HUES6 (cell line): Measurements from ENCODE around the gene FOXP1.

Experiments used
- H3K27ac ChIP-seq: 2 replicates; pipeline ENCODE4 v1.7.0; 2013; ENCODE audit warnings: low read depth, mild to moderate bottlenecking, low read length, inconsistent platforms
- H3K27me3 ChIP-seq: 2 replicates; pipeline ENCODE4 v1.6.1; 2013; ENCODE audit warnings: low read length; ENCODE audit not compliant: control insufficient read depth, insufficient read depth
- H3K36me3 ChIP-seq: 2 replicates; pipeline ENCODE4 v1.6.1; 2013; ENCODE audit warnings: low read length; ENCODE audit not compliant: control insufficient read depth, insufficient read depth
- H3K4me1 ChIP-seq: 2 replicates; pipeline ENCODE4 v1.6.1; 2013; ENCODE audit warnings: low read length; ENCODE audit not compliant: control insufficient read depth, insufficient read depth
- H3K4me3 ChIP-seq: 2 replicates; pipeline ENCODE4 v1.5.1; 2013; ENCODE audit warnings: low read depth, low read length
- H3K9ac ChIP-seq: one replicate; pipeline ENCODE4 v1.6.1; 2013; ENCODE audit warnings: mild to moderate bottlenecking, low read length
- H3K9me3 ChIP-seq: 2 replicates; pipeline ENCODE4 v1.6.1; 2013; ENCODE audit warnings: low read depth, low read length; ENCODE audit not compliant: control insufficient read depth, insufficient read depth

The FOXP1 gene

GRCh38 chr3:71138410-71138809 is 445.1 kb downstream of the FOXP1 start:
- no peaks in the 10 kb centered on the region for H3K27me3 ChIP-seq
- H3K36me3 ChIP-seq, result no peaks in the 10 kb centered on the region
- H3K9ac ChIP-seq, result no peak overlapping the region
- no peak overlapping the region for H3K4me3 ChIP-seq
- no peaks in the 10 kb centered on the region for H3K9me3 ChIP-seq
- peaks cover 42% of the 10 kb centered on the region for H3K4me1 ChIP-seq
- H3K27ac ChIP-seq, result no peak overlapping the region

GRCh38 chr3:71136276-71136675 is 447.3 kb downstream of the FOXP1 start:
- H3K27me3 ChIP-seq, result no peaks in the 10 kb centered on the region
- no peak overlapping the region for H3K9ac ChIP-seq
- no peaks in the 10 kb centered on the region for H3K9me3 ChIP-seq
- H3K27ac ChIP-seq, result no peak overlapping the region
- no peak overlapping the region for H3K4me3 ChIP-seq
- H3K4me1 ChIP-seq, result peaks cover 56% of the 10 kb centered on the region
- H3K36me3 ChIP-seq, result no peaks in the 10 kb centered on the region

DNA sequence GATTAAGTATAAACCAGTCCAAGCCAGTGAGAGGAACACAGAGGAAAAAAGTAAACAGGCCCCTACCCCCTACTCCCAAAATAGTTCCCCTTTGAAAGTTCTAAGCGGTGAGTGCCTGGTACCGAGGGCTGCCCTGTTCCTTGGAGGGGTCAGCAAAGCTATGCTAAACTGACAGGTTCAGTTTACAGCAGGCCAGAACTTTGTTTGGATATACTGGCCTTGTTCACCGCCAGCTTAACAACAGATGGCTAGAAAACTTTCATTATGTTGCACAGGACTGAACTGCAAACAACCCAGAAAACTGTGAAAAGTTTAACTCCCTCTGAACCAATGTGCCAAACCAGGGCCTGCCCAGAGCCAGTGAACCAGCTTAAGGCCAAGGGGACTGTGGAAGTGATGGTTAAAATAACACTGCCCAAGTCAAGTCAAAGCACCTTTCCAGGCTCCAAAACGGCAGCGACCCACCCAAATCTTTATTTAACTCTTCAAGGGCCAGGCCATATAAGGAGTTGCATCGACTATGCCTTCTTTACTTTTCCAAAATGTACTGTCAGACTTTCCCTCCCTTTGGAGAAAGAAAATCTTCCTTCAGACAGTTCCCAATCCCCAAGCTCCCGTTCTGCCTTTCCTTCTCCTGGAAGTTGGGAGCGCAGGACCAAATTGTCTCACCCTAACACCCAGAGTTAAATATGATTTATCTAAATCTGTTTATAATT is 448.0 kb downstream of the FOXP1 start:
- Histone ChIP-seq H3K4me3 (no peak overlapping the region), H3K9ac (no peak overlapping the region), H3K9me3 (no peaks in the 10 kb centered on the region), H3K36me3 (no peaks in the 10 kb centered on the region), H3K4me1 (peaks cover 64% of the 10 kb centered on the region), H3K27ac (0 out of 2 replicates have a peak overlapping the region, but pooled peaks have one; percentile 3), H3K27me3 (no peaks in the 10 kb centered on the region)

DNA sequence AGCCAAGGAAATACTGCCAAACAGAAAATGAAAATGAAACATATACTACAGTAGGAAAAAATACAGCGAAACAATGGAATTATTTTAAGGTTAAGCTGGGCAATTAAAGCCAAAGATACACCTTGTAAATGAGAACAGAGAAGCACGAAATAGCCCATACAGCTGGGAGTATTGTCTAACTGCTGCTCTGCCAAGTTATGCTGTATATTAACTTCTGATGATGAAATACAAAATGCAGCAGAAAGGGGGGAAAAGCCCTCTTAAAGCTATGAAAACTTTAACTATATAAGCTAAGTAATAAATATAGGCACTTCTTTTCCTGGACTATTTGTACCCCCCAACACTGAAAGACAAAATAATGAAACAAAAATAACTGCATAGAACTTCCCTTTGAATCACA is 449.0 kb downstream of the FOXP1 start:
- no peak overlapping the region for H3K27ac ChIP-seq

DNA sequence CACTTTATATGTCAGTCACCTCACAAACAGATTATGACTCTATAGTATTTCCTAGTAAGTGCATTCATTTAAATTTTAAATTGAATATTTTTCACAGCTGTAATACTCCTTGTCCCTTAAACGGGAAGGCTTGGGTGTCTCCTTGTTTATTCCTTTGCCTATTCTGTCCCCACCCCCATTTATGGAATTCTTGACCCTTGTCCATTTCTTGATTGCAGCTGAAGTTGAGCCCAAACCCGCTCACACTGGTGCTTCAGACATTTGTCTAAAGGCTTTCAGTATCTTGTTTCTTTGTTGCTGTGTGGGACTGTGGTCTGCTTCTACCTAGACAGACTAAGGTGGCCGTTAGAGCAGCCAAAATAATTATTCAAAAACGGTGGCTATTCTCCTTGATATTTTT is 449.7 kb downstream of the FOXP1 start:
- H3K9ac ChIP-seq, result no peak overlapping the region
- peaks cover 80% of the 10 kb centered on the region for H3K4me1 ChIP-seq
- H3K4me3 ChIP-seq, result no peak overlapping the region
- H3K27ac ChIP-seq, result no peak overlapping the region
- H3K27me3 ChIP-seq, result no peaks in the 10 kb centered on the region
- H3K9me3 ChIP-seq, result no peaks in the 10 kb centered on the region
- H3K36me3 ChIP-seq, result no peaks in the 10 kb centered on the region

More for the DNA sequence above, 449.0 kb downstream of the FOXP1 start:
- Histone ChIP-seq H3K4me3 (no peak overlapping the region), H3K36me3 (no peaks in the 10 kb centered on the region), H3K9me3 (no peaks in the 10 kb centered on the region), H3K4me1 (peaks cover 74% of the 10 kb centered on the region), H3K27me3 (no peaks in the 10 kb centered on the region), H3K9ac (no peak overlapping the region)

GRCh38 chr3:71132995-71133730 is 450.4 kb downstream of the FOXP1 start:
- Histone ChIP-seq H3K9ac (no peak overlapping the region), H3K4me3 (no peak overlapping the region), H3K36me3 (no peaks in the 10 kb centered on the region), H3K27me3 (no peaks in the 10 kb centered on the region), H3K27ac (no peak overlapping the region), H3K9me3 (no peaks in the 10 kb centered on the region), H3K4me1 (peaks cover 87% of the 10 kb centered on the region)

DNA sequence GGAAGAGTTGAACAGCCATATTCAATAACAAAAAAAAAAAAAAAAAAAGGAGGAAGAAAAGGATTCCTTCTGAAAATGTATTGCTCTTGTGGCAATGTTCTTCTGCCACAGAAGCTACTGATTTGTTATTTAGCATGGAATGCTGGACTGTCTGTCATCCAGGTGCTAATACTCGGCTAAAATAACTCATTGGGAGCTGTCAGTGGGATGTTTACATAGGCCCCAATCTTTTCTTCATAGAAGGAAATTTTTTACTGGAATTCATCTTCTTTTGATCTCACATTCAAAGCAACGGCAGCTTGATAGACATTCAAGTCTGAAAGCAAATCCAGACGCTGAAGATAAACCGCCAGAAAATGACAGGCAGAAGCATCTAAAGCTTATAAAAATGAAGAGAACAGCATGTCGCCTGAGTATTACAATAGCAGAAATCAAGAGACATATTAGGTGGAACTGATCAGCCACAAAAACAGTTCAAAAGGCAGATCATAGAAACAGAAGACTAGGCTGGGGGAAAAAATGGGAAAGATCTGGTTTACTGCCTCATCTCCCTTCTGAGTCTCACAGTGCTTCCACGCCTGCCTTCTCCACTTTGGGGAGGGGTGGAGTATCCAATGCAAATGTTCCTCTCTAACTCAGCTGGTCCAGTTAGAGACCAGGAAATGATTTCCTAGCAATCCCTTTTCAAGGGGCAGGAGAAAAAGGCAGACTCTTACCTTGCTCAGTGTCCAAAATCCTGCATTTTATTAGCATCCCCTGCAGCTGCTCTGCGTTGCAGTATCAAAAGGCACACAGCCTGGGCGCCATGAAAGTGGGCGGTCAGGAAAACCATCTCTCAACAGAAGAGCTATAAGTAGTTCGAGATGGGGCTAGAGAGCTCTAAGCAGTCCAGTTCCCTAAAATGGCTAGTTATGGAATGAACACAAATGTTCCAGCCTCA is 451.9 kb downstream of the FOXP1 start:
- H3K27me3 ChIP-seq, result no peaks in the 10 kb centered on the region
- no peaks in the 10 kb centered on the region for H3K36me3 ChIP-seq
- H3K9me3 ChIP-seq, result no peaks in the 10 kb centered on the region
- H3K4me3 ChIP-seq, result no peak overlapping the region
- H3K9ac ChIP-seq, result no peak overlapping the region
- H3K27ac ChIP-seq, result no peak overlapping the region
- H3K4me1 ChIP-seq, result peaks cover 88% of the 10 kb centered on the region

DNA sequence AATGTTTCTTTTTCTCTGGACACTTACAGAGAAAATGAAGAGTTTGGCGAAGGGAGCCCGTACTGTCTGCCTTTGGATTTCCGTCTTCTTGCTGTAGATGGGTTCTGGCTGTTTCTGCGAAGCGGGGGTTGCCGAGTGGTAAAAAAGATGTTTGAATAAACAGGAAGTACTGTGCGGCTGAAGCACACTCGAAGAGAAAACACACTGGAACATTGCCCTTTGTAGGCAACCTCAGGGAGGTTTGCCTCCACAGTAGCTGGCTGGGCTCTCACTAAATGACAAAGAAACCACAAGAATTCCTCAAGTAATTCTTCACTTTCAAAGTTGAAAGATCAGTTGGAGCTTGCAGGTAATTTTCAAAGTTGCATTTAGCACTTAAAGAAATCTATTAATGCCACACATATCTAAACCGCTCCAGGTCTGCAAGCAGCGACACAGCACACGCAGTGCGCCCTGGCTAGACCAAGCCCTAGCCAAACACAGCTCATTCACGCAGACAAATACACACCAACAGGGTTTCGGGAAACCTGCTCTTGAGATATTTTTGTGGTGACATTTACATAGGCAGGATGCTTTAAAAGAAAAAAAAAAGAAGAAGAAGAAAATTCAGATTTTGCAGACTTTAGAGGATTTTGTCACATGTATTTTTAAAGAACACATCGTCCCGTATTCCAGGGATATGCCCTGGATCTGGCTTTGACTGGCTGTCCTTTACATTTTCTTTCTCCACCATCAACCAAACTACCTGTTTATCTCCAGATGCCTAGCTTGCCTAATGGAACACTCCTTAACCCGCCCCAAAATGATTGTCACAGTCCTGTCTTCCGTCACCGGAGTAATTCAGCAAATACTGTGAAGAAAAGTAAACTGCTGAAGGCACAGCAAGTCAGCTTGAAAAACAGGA is 452.8 kb downstream of the FOXP1 start:
- Histone ChIP-seq H3K4me3 (peak overlapping the region; percentile 34; the same call in 1 of the 2 replicates), H3K36me3 (no peaks in the 10 kb centered on the region), H3K27me3 (no peaks in the 10 kb centered on the region), H3K9me3 (no peaks in the 10 kb centered on the region), H3K9ac (peak overlapping the region; percentile 42), H3K4me1 (peaks cover 81% of the 10 kb centered on the region), H3K27ac (no peak overlapping the region)

DNA sequence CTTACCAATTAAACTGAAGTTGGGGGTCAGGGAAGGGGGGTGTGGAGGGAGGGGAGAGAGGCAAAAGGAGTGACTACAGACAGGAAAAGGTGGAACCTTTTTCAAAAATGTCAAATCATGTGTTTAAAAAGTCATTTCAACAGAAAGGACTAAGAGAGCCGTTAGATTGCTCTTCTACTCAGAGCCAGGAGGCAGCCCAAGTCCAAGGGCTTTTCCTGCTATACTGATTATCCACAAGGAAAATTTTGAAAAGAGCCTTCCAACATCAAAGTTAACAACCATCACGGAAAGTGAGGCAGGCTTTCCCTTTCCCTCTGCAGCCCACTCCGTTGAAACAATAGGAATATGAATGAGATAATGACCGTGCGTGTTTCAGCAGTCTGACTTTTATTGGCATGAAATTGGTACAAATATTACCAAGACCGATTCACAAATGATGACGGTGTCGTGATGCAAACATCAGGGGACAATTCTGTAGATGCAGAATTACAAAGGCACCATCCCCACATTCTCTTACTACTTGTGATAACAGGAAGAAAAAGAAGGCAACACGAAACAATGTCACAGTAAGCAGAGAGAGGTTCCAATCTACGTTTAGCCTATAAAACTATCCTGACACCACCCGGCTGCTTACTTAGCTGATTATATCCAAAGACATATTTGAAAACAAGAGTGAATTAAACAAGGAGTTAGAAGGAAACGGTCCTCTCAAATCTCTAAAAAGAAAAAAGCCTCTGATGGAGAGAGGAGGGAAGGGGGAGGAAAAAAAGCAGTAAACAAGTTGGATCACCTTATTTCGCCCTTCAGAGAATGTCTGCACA is 453.7 kb downstream of the FOXP1 start:
- Histone ChIP-seq H3K4me3 (peak overlapping the region; percentile 34), H3K4me1 (peaks cover 74% of the 10 kb centered on the region), H3K36me3 (no peaks in the 10 kb centered on the region), H3K27me3 (no peaks in the 10 kb centered on the region), H3K9me3 (no peaks in the 10 kb centered on the region), H3K9ac (peak overlapping the region; percentile 42), H3K27ac (no peak overlapping the region)
